NCI-H1092 (cell line): ENCODE results near the gene SSC4D.
"Not testable (repeated sequence)": the region's sequence is repeated elsewhere in the genome, so short reads cannot be mapped to it uniquely, and the experiment has no call there.

Experiments
- DNase-seq: peaks from one replicate; lab custom pipeline; 2025; lab: John Stamatoyannopoulos, UW

The SSC4D gene

GRCh38 chr7:76409537-76409936 is at the start of gene SSC4D:
SSC4D (minus strand) TSS chr7:76409697; CDS start chr7:76404439, 5,258 bp downstream.
- DNase-seq = no peak

GRCh38 chr7:76458504-76458903 is 49.0 kb upstream of the SSC4D start:
- not testable (repeated sequence) for DNase-seq

- DNase-seq = not testable (repeated sequence)
Measured at GRCh38 chr7:76457017-76457416, 47.5 kb upstream of the SSC4D start.

GRCh38 chr7:76445577-76446008 is 36.1 kb upstream of the SSC4D start:
- not testable (repeated sequence) for DNase-seq

- not testable (repeated sequence) for DNase-seq
Measured at GRCh38 chr7:76443846-76444245, 34.3 kb upstream of the SSC4D start.

- DNase-seq = not testable (repeated sequence)
Measured at GRCh38 chr7:76442664-76443446, 33.4 kb upstream of the SSC4D start.

- not testable (repeated sequence) for DNase-seq
Measured at GRCh38 chr7:76441792-76442191, 32.3 kb upstream of the SSC4D start.

- DNase-seq = not testable (repeated sequence)
Measured at GRCh38 chr7:76440404-76440803, 30.9 kb upstream of the SSC4D start.

GRCh38 chr7:76439120-76439888 is 29.8 kb upstream of the SSC4D start:
- not testable (repeated sequence) for DNase-seq

- peak; percentile 59 for DNase-seq
Measured at GRCh38 chr7:76437873-76438272, 28.4 kb upstream of the SSC4D start.

- DNase-seq = no peak
Measured at GRCh38 chr7:76430836-76431235, 21.3 kb upstream of the SSC4D start.

GRCh38 chr7:76430211-76430610 is 20.7 kb upstream of the SSC4D start:
- no peak for DNase-seq

- DNase-seq = no peak
Measured at GRCh38 chr7:76428868-76429805, 19.6 kb upstream of the SSC4D start.

GRCh38 chr7:76428149-76428823 is 18.8 kb upstream of the SSC4D start:
- DNase-seq = no peak

- no peak for DNase-seq
Measured at GRCh38 chr7:76427635-76428034, 18.1 kb upstream of the SSC4D start.

- no peak for DNase-seq
Measured at GRCh38 chr7:76426246-76426645, 16.7 kb upstream of the SSC4D start.

GRCh38 chr7:76425558-76425957 is 16.1 kb upstream of the SSC4D start:
- not testable (repeated sequence) for DNase-seq

GRCh38 chr7:76425156-76425555 is 15.7 kb upstream of the SSC4D start:
- DNase-seq = no peak

GRCh38 chr7:76424413-76425111 is 15.1 kb upstream of the SSC4D start, which contains the start of gene ZP3:
ZP3 (plus strand) TSS chr7:76424950; CDS start chr7:76424965, 15 bp downstream.
- no peak for DNase-seq

- no peak for DNase-seq
Measured at GRCh38 chr7:76423666-76424412, 14.3 kb upstream of the SSC4D start.
